Natural killer cell (primary cell): ENCODE results near the gene PDZRN4. TPM values are rescaled to one million over a fixed set of nuclear protein-coding genes. Genes with fewer than 3 reads are reported as not detected.

Experiments
- ATAC-seq, 3 donors: fragments of 150-1000 bp in 2 of 3; fragments of 200-7000 bp in 1 of 3; cut with Tn5 transposase; 1 replicate in 1 of 3; 2 replicates in 2 of 3; pipeline ENCODE4 v1.10.0; 2021; ENCODE audit warnings: mild to moderate bottlenecking in 2 of 3, moderate library complexity in 2 of 3
- DNase-seq, 2 donors: peaks; one replicate each; pipeline versions ENCODE4 v3.0.0 to v3.0.0-alpha.2; 2013 to 2021; ENCODE audit warnings: mixed read lengths in 1 of 2
- H3K27ac ChIP-seq: one replicate; pipeline ENCODE4 v1.5.1; 2013; ENCODE audit warnings: mild to moderate bottlenecking, low read length
- H3K27me3 ChIP-seq: one replicate; pipeline ENCODE4 v1.6.1; 2013; ENCODE audit warnings: low read length; ENCODE audit not compliant: control insufficient read depth, insufficient read depth
- H3K36me3 ChIP-seq: one replicate; pipeline ENCODE4 v1.6.1; 2013; ENCODE audit warnings: low read length; ENCODE audit not compliant: control insufficient read depth, insufficient read depth
- H3K4me1 ChIP-seq: one replicate; pipeline ENCODE4 v1.6.1; 2013; ENCODE audit warnings: low read length; ENCODE audit not compliant: control insufficient read depth, insufficient read depth
- H3K4me3 ChIP-seq: one replicate; pipeline ENCODE4 v1.5.1; 2013; ENCODE audit warnings: low read length
- H3K9me3 ChIP-seq: one replicate; pipeline ENCODE4 v1.6.1; 2013; ENCODE audit warnings: low read length; ENCODE audit not compliant: control insufficient read depth, insufficient read depth
- H3K27ac Mint-ChIP-seq, 2 donors: one replicate each; pipeline ENCODE4 v1.8.0; 2022; ENCODE audit warnings: mild to moderate bottlenecking in 2 of 2, mixed read lengths in 2 of 2, moderate library complexity in 1 of 2
- H3K27me3 Mint-ChIP-seq, 2 donors: one replicate each; pipeline ENCODE4 v1.8.0; 2022; ENCODE audit warnings: low read depth in 2 of 2, mixed read lengths in 2 of 2
- H3K36me3 Mint-ChIP-seq: one replicate; pipeline ENCODE4 v1.8.0; 2022; ENCODE audit warnings: mixed read lengths
- H3K4me1 Mint-ChIP-seq, 2 donors: one replicate each; pipeline ENCODE4 v1.8.0; 2022; ENCODE audit warnings: mixed read lengths in 2 of 2
- H3K4me3 Mint-ChIP-seq: one replicate; pipeline ENCODE4 v1.8.0; 2022; ENCODE audit warnings: mild to moderate bottlenecking, moderate library complexity, mixed read lengths
- H3K9me3 Mint-ChIP-seq, 2 donors: one replicate each; pipeline ENCODE4 v1.8.0; 2022; ENCODE audit warnings: mixed read lengths in 2 of 2
- CTCF ChIP-seq: fragments of 200-600 bp; IDR thresholded peaks from one replicate; pipeline ENCODE4 v1.8.0; 2022; ENCODE audit warnings: antibody characterized with exemption
- WGBS: methylation state at CpG from one replicate; pipeline ENCODE4 v1.1.7; 2013; ENCODE audit warnings: missing lambda C conversion rate; ENCODE audit not compliant: insufficient coverage; 5-methylcytosine and 5-hydroxymethylcytosine counted together
- intact Hi-C: fragments of 100-400 bp; cut with micrococcal nuclease; formaldehyde crosslinking; loops from one replicate; pipeline ENCODE4 v1.14.2; 2022
- total RNA-seq, 4 donors: library from RNA; stranded (reverse); fragments of 120-200 nt in 1 of 4; gene quantifications; one replicate each; pipeline versions ENCODE4 v1.2.3 to v1.2.4, GENCODE V29; 2013 to 2022

PDZRN4 gene
- total RNA-seq, 3 donors from 2014 or later (not counting 1 experiment from before 2014, with no cell fraction given): not detected

GRCh38 chr12:41573445-41573844 lies 385.3 kb downstream of the PDZRN4 start:
- Mint-ChIP-seq H3K36me3 (no peaks in the 10 kb centered on the region), H3K27ac (no peak overlapping the region), H3K4me3 (no peak overlapping the region), H3K4me1 (no peaks in the 10 kb centered on the region), H3K27me3 (no peaks in the 10 kb centered on the region), H3K9me3 (peaks cover 0 to 6% of the 10 kb centered on the region in 2 donors)
- no peak overlapping the region for H3K4me3 ChIP-seq
- H3K36me3 ChIP-seq: no peaks in the 10 kb centered on the region
- no peak for DNase-seq
- 96% methylated on average over 17 of the region's 17 CpGs for WGBS
- intact Hi-C loops: no loop called here
- no peak for TF ChIP-seq CTCF
- no peaks in the 10 kb centered on the region for H3K27me3 ChIP-seq
- H3K4me1 ChIP-seq: no peaks in the 10 kb centered on the region
- ATAC-seq: no peak
- H3K27ac ChIP-seq: no peak overlapping the region
- no peaks in the 10 kb centered on the region for H3K9me3 ChIP-seq

- Histone ChIP-seq H3K4me1 (no peaks in the 10 kb centered on the region), H3K4me3 (no peak overlapping the region), H3K36me3 (no peaks in the 10 kb centered on the region), H3K27me3 (no peaks in the 10 kb centered on the region), H3K27ac (no peak overlapping the region), H3K9me3 (no peaks in the 10 kb centered on the region)
- H3K36me3 Mint-ChIP-seq: no peaks in the 10 kb centered on the region
- no peak overlapping the region for H3K4me3 Mint-ChIP-seq
- intact Hi-C loops: no loop called here
- TF ChIP-seq CTCF: no peak
- no peaks in the 10 kb centered on the region for H3K27me3 Mint-ChIP-seq
- no peaks in the 10 kb centered on the region for H3K4me1 Mint-ChIP-seq
- H3K27ac Mint-ChIP-seq: no peak overlapping the region
- no peak for DNase-seq
- no peak for ATAC-seq
- 61% methylated on average over 1 of the region's 1 CpG for WGBS
- peaks cover 3 to 12% of the 10 kb centered on the region in 2 donors for H3K9me3 Mint-ChIP-seq
These were observed 388.8 kb downstream of the PDZRN4 start for GRCh38 chr12:41576925-41577324.

GRCh38 chr12:41577995-41578394 lies 389.9 kb downstream of the PDZRN4 start:
- Mint-ChIP-seq H3K9me3 (peaks cover 3 to 12% of the 10 kb centered on the region in 2 donors), H3K4me1 (no peaks in the 10 kb centered on the region), H3K36me3 (no peaks in the 10 kb centered on the region), H3K27me3 (no peaks in the 10 kb centered on the region), H3K27ac (no peak overlapping the region), H3K4me3 (no peak overlapping the region)
- no peaks in the 10 kb centered on the region for H3K36me3 ChIP-seq
- no peak overlapping the region for H3K27ac ChIP-seq
- H3K4me1 ChIP-seq: no peaks in the 10 kb centered on the region
- no peak overlapping the region for H3K4me3 ChIP-seq
- no peak for TF ChIP-seq CTCF
- no peak for DNase-seq
- ATAC-seq: no peak
- H3K27me3 ChIP-seq: no peaks in the 10 kb centered on the region
- intact Hi-C loops: no loop called here
- no peaks in the 10 kb centered on the region for H3K9me3 ChIP-seq

- no peaks in the 10 kb centered on the region for H3K4me1 Mint-ChIP-seq
- Histone ChIP-seq H3K36me3 (no peaks in the 10 kb centered on the region), H3K4me3 (no peak overlapping the region), H3K4me1 (no peaks in the 10 kb centered on the region), H3K27ac (no peak overlapping the region), H3K27me3 (no peaks in the 10 kb centered on the region), H3K9me3 (no peaks in the 10 kb centered on the region)
- 67% methylated on average over 1 of the region's 3 CpGs for WGBS
- intact Hi-C loops: no loop called here
- H3K9me3 Mint-ChIP-seq: peaks cover 2 to 8% of the 10 kb centered on the region in 2 donors
- TF ChIP-seq CTCF: no peak
- H3K27ac Mint-ChIP-seq: no peak overlapping the region
- H3K27me3 Mint-ChIP-seq: no peaks in the 10 kb centered on the region
- DNase-seq (no peak), ATAC-seq (no peak)
- H3K4me3 Mint-ChIP-seq: no peak overlapping the region
- H3K36me3 Mint-ChIP-seq: no peaks in the 10 kb centered on the region
These were observed 397.7 kb downstream of the PDZRN4 start for GRCh38 chr12:41585784-41586183.
